Renal pelvis (tissue), 4 donors: Measurements from ENCODE around the gene ZNF385A. TPM values are rescaled to one million over a fixed set of nuclear protein-coding genes. Genes with fewer than 3 reads are reported as not detected.

Source experiments
- DNase-seq: peaks from one replicate; pipeline ENCODE4 v3.0.0-alpha.2; 2013
- polyA plus RNA-seq, 3 donors: library from polyadenylated mRNA; unstranded; fragments of 120-200 nt; gene quantifications; one replicate each; pipeline ENCODE4 v1.2.1, GENCODE V29; 2013; ENCODE audit not compliant: insufficient read length in 3 of 3

Gene ZNF385A
- polyA plus RNA-seq, 3 donors, result 11.9 to 14.6 (median 13.0) TPM

GRCh38 chr12:54394281-54394719 is 9.8 kb upstream of the ZNF385A start:
- DNase-seq, result no peak

- no peak for DNase-seq
These were observed 9.2 kb upstream of the ZNF385A start for GRCh38 chr12:54393743-54394142.

DNA sequence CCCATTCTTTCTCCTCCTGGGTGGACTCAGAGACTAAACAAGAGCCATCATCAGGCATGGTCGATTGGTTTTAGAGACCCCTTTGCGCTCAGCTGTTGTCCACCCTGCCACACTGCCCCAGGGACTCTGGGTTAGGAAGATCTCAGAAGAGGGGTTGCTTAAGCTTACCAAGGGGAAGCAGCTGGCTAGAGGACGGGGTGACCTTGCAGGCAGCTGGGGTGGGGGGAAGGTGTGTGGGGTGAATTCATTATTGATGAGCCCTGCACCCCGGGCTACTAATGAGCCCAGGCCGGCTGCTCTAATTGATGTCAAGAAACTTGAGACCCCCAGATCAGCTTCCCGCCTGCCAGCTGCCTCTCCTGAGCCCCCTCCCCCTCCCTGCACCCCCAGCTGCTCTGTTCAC is 8.7 kb upstream of the ZNF385A start:
- DNase-seq, result no peak

DNA sequence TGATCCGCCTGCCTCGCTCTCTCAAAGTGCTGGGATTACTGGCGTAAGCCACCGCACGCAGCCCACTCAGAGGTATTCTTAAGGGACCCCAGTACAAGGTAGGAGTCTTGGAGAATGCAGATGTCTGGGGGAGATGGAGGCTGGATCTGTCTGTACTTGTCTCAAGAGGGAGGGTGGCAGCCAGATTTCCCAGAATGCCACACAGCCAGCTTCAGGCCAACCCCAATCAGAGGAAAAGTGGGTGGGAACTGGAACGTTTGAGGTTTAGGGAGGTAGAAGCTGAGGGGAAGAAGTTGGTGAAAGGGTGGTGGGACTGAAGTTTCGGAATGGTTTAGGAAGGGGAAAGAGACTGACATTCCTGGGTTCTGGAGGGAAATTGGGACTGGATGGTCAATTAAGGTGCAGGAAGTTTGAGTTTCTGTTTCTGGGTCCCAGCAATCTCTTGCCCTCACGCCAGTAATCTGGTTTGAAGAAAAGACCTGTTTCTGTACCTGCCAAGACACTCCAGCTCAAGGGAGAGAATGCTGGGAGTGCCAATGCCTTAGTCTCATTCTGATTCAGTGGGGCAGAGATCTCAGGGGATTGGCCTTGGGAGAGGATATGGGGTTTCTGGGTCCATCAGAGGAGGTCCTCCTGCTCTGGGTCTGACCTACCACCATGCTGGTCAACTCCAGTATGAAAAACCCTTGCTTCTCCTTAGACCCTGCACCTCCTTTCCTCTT is 8.1 kb upstream of the ZNF385A start:
- DNase-seq, result no peak

DNA sequence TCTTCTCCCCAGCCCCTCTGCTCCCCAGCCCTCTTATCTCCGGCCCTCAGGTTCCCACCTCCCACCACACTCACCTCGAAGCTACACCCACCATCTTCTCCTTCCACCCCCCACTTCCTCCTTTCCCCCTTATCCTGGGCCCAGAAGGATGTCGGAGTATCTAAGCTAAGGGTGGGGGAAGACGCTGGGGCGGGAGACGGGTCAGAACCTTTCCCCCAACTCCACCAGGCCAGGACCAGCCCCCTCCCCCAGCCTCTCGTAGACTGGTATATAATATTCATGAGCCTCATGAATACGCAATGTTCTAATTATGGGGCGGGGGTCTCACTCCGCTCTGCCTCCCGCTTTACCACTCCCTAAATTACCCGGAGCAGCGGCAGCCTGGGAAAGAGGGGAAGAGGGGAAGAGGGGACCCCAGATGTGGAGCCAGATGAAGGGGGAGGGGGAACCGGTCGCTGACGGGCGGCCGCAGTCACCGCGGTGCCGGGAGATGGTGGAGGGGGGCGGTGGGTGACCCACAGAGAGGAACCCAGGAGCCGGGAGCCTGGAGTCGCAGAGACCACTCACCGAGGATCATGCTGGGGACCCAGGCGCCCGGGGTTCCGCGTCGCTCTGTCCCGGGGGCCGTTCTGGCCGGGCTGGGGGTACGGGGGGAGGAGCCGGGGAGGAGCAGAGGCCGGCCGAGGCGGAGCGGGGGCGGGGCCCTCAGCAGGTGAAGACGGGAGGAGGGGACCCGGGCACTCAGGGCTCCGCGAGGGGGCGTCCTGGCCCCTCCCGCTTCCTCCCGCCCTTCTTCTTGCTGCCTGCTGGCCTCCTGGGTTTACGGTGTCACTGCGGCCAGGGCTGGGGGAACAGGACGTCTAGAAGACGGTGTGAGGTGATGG is 6.4 kb upstream of the ZNF385A start:
- DNase-seq, result no peak

- no peak for DNase-seq
These were observed 5.7 kb upstream of the ZNF385A start for GRCh38 chr12:54390176-54390667.

DNA sequence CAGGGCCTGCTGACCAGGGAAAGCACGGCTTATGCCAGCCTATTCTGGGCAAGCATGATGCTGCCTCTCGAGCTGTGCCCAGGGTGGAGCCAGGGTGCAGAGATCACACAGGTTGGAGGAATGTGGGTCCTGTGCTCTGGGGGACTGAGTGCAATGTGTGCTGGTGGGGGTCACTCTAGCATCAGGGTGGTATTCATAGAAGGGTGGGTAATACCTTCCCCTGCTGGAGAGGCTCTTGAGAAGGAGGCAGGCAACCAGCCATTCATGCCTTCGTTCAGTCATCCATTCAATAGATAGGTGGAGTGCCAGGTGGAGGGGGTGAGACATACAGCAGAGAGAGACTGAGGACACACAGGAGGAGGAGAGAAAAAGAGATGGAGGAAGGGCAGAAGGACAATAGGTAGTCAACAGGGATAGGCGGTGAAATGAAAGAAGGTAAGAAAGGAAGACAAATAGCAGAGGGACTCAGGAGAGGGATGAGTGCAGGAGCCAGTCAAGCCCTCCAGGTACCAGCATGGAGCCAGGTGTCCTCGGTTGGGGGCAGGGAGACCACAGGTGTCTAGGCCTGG is 5.2 kb upstream of the ZNF385A start:
- no peak for DNase-seq

- DNase-seq, result no peak
These were observed 4.6 kb upstream of the ZNF385A start for GRCh38 chr12:54389134-54389508.

GRCh38 chr12:54388237-54389133 is 4.0 kb upstream of the ZNF385A start:
- DNase-seq, result no peak

- no peak for DNase-seq
These were observed 2.6 kb upstream of the ZNF385A start for GRCh38 chr12:54387114-54387467.

DNA sequence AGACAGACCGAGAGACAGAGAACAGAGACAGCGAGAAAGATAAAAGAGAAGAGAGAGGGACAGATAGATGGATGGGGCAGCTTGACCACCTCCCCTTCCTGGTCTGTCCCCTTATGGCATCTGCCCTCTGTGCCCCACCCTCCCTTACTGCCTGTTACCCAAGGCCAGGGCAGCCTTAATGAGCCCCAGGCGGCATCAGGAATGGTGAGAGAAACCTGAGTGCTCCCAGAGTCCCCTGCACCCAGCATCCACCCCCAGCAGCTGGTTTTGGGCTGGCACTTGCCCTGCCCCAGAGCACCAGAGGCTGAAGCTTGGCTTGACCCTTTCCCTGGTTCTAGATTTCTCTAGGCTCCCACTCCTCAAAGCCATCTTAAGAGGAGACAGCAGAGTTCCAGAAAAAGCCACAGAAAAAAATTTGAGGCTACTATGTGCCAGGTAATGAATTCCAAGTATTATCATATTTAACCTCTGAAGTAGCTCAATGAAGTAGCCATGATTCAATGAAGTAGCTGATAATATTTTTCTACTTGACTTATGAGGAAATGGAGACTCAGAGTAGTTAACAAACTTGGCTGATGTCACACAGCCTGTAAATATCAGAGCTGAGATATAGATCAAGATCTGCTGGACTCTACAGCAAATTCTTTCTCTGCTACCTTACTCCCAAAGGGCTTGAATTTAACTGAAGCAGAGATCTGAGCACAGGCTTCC is 2.0 kb upstream of the ZNF385A start:
- no peak for DNase-seq

DNA sequence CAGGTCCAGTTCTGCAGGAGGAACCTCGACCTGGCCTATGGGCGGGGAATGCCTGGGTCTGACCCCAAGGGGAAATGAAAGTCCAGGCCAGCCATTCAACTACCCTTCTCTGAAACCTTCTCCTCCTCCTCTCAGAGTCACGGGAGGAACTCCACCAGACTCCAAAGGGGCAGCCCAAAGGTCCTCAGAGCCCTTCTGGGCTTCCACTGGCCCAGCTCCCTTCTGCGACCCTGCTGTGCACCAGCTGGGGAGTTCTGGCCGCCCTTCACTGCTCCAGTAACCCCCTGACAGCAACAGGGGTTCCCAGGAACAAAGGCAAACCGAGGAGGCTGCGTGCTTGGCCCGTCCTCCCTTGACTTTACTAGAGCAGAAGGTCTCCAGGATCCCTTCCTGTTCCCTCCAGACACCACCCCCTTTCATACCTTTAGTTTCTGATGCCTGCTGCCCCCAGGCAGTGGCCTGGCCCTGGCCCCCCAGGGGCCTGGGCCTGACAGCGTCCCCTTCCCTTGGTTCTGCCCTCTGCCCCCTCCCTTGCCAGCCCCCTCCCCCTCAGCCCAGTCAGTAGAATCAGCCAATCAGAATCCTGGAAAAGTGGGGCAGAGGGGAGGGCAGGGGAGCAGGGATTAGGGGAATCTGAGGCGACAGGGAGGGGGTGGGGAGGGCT is 850 bp upstream of the ZNF385A start:
- DNase-seq, result no peak

- DNase-seq, result no peak
These were observed 1.4 kb downstream of the ZNF385A start for GRCh38 chr12:54383041-54383609.

- no peak for DNase-seq
These were observed 3.4 kb downstream of the ZNF385A start for GRCh38 chr12:54381136-54381535.

DNA sequence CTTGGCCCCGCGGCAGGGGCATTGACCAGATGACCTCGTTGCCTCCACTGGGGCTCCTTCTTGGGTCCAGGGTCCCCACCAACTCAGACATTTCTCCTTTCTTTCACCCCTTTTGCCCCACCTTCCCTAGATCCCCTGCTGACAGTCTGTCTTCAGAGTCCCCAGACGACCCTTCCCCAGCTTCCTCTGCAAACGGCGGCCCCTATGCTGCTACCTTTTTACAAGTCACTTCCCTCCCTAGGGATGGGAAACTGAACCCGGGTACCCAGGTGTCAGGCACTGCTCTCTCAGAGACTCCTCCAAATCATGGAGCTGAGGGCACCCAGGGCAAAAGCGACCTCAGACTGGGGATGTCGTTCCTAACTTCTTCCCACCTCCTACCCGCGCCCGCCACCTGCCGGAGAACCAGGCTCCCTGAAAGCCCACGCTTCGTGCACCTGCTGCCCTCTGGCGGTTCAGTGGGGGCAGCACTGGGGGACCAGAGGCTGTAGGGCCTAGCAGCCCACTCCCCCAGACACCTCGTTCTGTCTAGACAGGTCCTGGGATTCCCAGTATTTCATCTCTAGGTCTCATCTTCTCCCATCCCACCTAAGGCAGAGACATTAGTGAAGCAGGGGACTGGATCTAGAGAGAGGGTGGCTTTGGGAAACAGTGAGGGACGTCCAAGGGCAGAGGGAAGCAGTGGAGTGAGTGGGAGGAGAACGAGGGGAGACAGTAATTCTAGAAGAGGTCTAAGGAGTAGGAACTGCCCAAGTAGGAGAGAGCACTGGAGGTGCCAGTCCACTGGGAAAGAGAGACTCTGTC is 4.9 kb downstream of the ZNF385A start:
- DNase-seq, result peak; percentile 89

- DNase-seq, result no peak
These were observed 5.6 kb downstream of the ZNF385A start for GRCh38 chr12:54378796-54379397.

GRCh38 chr12:54377797-54378515 is 6.6 kb downstream of the ZNF385A start:
- DNase-seq, result no peak

GRCh38 chr12:54377007-54377406 is 7.5 kb downstream of the ZNF385A start:
- DNase-seq, result no peak
